Stomach (tissue), 4 donors: ENCODE measurements around the gene C18orf32.

ENCODE experiments used
- CTCF ChIP-seq, 7 experiments: fragments of 450-650 bp in 4 of 7; fragments of 200-600 bp in 3 of 7; sonication (generic) in 3 of 7; IDR thresholded peaks; one replicate each; pipeline ENCODE4 v1.5.1; 2016 to 2019; ENCODE audit warnings: antibody characterized with exemption in 7 of 7, control low read depth in 2 of 7, mild to moderate bottlenecking in 1 of 7
- EP300 ChIP-seq: sonication (generic); formaldehyde crosslinking; IDR thresholded peaks from one replicate; pipeline ENCODE4 v1.6.1; 2017; ENCODE audit warnings: antibody characterized with exemption
- POLR2A ChIP-seq, 4 donors: fragments of 450-650 bp; IDR thresholded peaks; one replicate each; pipeline ENCODE4 v1.6.1; 2016; ENCODE audit warnings: antibody characterized with exemption in 4 of 4, control low read depth in 2 of 4, mild to moderate bottlenecking in 1 of 4, moderate library complexity in 1 of 4
- POLR2AphosphoS5 ChIP-seq, 3 donors: sonication (generic); formaldehyde crosslinking; IDR thresholded peaks; one replicate each; pipeline ENCODE4 v1.6.1; 2016; ENCODE audit warnings: antibody characterized with exemption in 3 of 3

DNA sequence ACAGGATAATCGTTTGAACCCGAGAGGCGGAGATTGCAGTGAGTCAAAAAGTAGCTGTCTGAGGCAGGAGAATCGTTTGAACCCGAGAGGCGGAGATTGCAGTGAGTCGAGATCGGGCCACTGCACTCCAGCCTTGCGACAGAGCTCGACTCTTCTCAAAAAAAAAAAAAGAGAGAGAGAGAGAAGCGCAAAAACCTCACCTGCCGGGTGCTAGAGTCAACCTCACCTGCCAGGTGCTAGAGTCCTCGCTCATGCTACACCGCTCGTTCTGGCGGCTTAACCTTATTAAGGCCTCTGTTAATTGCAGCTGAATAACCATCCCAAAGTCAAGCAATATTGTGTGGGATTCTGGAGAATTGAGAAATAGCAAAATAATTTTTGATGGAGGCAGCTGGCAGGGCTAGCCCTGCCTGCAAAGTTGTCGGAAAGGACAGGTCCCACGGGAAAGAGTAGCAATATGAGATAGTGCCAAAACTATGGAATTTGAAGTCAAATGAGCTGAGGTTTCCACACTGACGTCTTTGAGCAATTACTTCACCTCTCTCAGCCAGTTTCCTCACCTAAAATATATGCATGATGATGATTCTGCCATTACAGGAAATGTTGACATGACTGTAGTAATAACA, 25.9 kb downstream of the C18orf32 start:
- TF ChIP-seq POLR2A (IDR thresholded peaks at IDR 0.05) (no peak), CTCF (IDR thresholded peaks at IDR 0.05) (no peak), EP300 (no peak), POLR2AphosphoS5 (IDR thresholded peaks at IDR 0.05) (no peak)
